ENCODE measurements around the gene PRCC. TPM values are rescaled to one million over a fixed set of nuclear protein-coding genes. Genes with fewer than 3 reads are reported as not detected.

Gene PRCC
- total RNA-seq, 2 experiments from 2014 or later = 49.5 to 50.0 TPM

- Mint-ChIP-seq H3K36me3 (ENCODE audit: low read depth) (peaks cover 3% of the 10 kb centered on the region), H3K27me3 (peaks cover 3% of the 10 kb centered on the region), H3K4me1 (ENCODE audit: low read depth) (peaks cover 4% of the 10 kb centered on the region), H3K4me3 (no peak overlapping the region), H3K27ac (no peak overlapping the region), H3K9me3 (no peaks in the 10 kb centered on the region)
- DNase-seq = no peak
- H3K36me3 ChIP-seq (ENCODE audit: insufficient read depth, low read length) = no peaks in the 10 kb centered on the region
- intact Hi-C loops (cut with DNase I, micrococcal nuclease) = no loop called here
- H3K27me3 ChIP-seq (ENCODE audit: control insufficient read depth in 1 of 2, insufficient read depth in 2 of 2, low read length in 2 of 2) = no peaks in the 10 kb centered on the region
- no peak for TF ChIP-seq CTCF (IDR thresholded peaks at IDR 0.05)
- ChIA-PET POLR2A (interaction anchor here (0.6 to 0.7 kb wide), 2 partner anchors 54 to 115 kb away, joined by 3 read pairs; partner anchors contain the start of gene PRCC), CTCF (interaction anchor here (0.9 to 2.4 kb wide), 2 partner anchors 38 to 436 kb away, joined by 3 to 5 read pairs; partner anchors contain the start of gene NTRK1)
- peaks cover 12% of the 10 kb centered on the region for H3K4me1 ChIP-seq (ENCODE audit: insufficient read depth, low read length)
- H3K9me3 ChIP-seq (ENCODE audit: control insufficient read depth in 1 of 2, insufficient read depth in 1 of 2, low read length in 2 of 2) = no peaks in the 10 kb centered on the region
- peak; percentile 18 for ATAC-seq (ENCODE audit: poor library complexity)
- H3K4me3 ChIP-seq (ENCODE audit: low read length) = no peak overlapping the region
- no peak overlapping the region for H3K27ac ChIP-seq (ENCODE audit: low read depth in 1 of 2, low read length in 2 of 2)
Observed at GRCh38 chr1:156821801-156822200, 54.5 kb downstream of the PRCC start.

- no peaks in the 10 kb centered on the region for H3K27me3 ChIP-seq (ENCODE audit: control insufficient read depth in 1 of 2, insufficient read depth in 2 of 2, low read length in 2 of 2)
- no peaks in the 10 kb centered on the region for H3K4me1 Mint-ChIP-seq (ENCODE audit: low read depth)
- H3K27ac Mint-ChIP-seq = no peak overlapping the region
- no peak for TF ChIP-seq CTCF (IDR thresholded peaks at IDR 0.05)
- no peak for ATAC-seq (ENCODE audit: poor library complexity)
- intact Hi-C loops (cut with DNase I, micrococcal nuclease) = no loop called here
- no peak overlapping the region for H3K4me3 ChIP-seq (ENCODE audit: low read length)
- H3K27me3 Mint-ChIP-seq = no peaks in the 10 kb centered on the region
- H3K4me1 ChIP-seq (ENCODE audit: insufficient read depth, low read length) = peaks cover 3% of the 10 kb centered on the region
- ChIA-PET POLR2A (interaction anchor here (0.6 kb wide), 2 partner anchors 94 to 116 kb away, joined by 3 read pairs; no protein-coding TSS in a partner anchor), CTCF (interaction anchor here (0.6 to 2.4 kb wide), 3 partner anchors 9 to 38 kb away, joined by 3 to 5 read pairs (median 3); partner anchors contain the start of gene NTRK1)
- no peaks in the 10 kb centered on the region for H3K36me3 Mint-ChIP-seq (ENCODE audit: low read depth)
- no peak overlapping the region for H3K4me3 Mint-ChIP-seq
- H3K36me3 ChIP-seq (ENCODE audit: insufficient read depth, low read length) = no peaks in the 10 kb centered on the region
- H3K9me3 ChIP-seq (ENCODE audit: control insufficient read depth in 1 of 2, insufficient read depth in 1 of 2, low read length in 2 of 2) = no peaks in the 10 kb centered on the region
- H3K9me3 Mint-ChIP-seq = no peaks in the 10 kb centered on the region
- DNase-seq = no peak
- no peak overlapping the region for H3K27ac ChIP-seq (ENCODE audit: low read depth in 1 of 2, low read length in 2 of 2)
Observed at GRCh38 chr1:156822680-156823079, 55.3 kb downstream of the PRCC start.

DNA sequence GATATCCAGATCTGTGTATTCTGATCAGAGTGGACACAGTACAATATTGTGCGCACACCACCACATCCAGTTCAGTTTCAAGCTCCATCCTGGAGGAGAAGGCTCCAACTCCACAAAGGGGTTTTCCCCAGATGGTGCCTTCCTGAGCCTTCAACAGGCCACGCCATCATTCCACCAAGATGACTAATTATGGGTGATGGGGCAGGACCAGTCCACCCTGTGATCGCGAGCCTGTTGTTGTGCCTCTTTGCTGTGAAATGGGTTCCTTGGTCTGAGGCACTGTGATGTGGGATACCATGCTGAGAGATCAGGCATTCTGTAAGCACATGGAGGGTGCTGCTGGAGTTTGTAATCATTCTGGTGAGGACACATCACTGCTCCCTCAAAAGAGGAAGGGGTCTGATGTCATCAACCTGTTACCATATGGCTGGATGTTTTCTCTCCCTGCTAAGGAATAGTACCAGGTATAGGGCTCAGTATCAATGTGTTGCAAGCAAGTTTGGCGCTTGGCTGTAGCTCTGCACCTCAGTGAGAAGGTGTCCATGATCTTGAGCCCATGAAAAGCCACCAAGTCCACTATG, 56.0 kb downstream of the PRCC start:
- Histone ChIP-seq H3K4me1 (ENCODE audit: insufficient read depth, low read length) (no peaks in the 10 kb centered on the region), H3K36me3 (ENCODE audit: insufficient read depth, low read length) (no peaks in the 10 kb centered on the region), H3K9me3 (ENCODE audit: control insufficient read depth in 1 of 2, insufficient read depth in 1 of 2, low read length in 2 of 2) (no peaks in the 10 kb centered on the region), H3K27me3 (ENCODE audit: control insufficient read depth in 1 of 2, insufficient read depth in 2 of 2, low read length in 2 of 2) (no peaks in the 10 kb centered on the region), H3K27ac (ENCODE audit: low read depth in 1 of 2, low read length in 2 of 2) (no peak overlapping the region), H3K4me3 (ENCODE audit: low read length) (no peak overlapping the region)
- intact Hi-C loops (cut with DNase I, micrococcal nuclease) = no loop called here
- H3K4me3 Mint-ChIP-seq = no peak overlapping the region
- H3K36me3 Mint-ChIP-seq (ENCODE audit: low read depth) = no peaks in the 10 kb centered on the region
- no peak for TF ChIP-seq CTCF (IDR thresholded peaks at IDR 0.05)
- H3K27me3 Mint-ChIP-seq = no peaks in the 10 kb centered on the region
- ATAC-seq (ENCODE audit: poor library complexity) = no peak
- H3K4me1 Mint-ChIP-seq (ENCODE audit: low read depth) = no peaks in the 10 kb centered on the region
- CTCF ChIA-PET = interaction anchor here (3.0 kb wide), 1 partner anchor 15 kb away, joined by 7 read pairs; no protein-coding TSS in a partner anchor
- POLR2A ChIA-PET = no interaction called here
- no peak for DNase-seq
- no peaks in the 10 kb centered on the region for H3K9me3 Mint-ChIP-seq
- H3K27ac Mint-ChIP-seq = no peak overlapping the region

All from CD4-positive, alpha-beta T cell (primary cell).